Breast epithelium (tissue), 3 donors: ENCODE measurements around the gene RPL36A.

Experiments
- POLR2A ChIP-seq: fragments of 450-650 bp; IDR thresholded peaks from one replicate; pipeline ENCODE4 v1.6.1; 2016; ENCODE audit warnings: antibody characterized with exemption, mild to moderate bottlenecking, moderate library complexity
- POLR2AphosphoS5 ChIP-seq, 3 donors: sonication (generic); formaldehyde crosslinking; IDR thresholded peaks; one replicate each; pipeline ENCODE4 v1.6.1; 2017; ENCODE audit warnings: antibody characterized with exemption in 3 of 3
- TF ChIP-seq, protein P1 (sequence below), 3 donors: fragments of 450-650 bp; IDR thresholded peaks; one replicate each; pipeline ENCODE4 v1.5.1; 2016 to 2017; ENCODE audit warnings: antibody characterized with exemption in 3 of 3, mild to moderate bottlenecking in 3 of 3, moderate library complexity in 3 of 3

DNA sequence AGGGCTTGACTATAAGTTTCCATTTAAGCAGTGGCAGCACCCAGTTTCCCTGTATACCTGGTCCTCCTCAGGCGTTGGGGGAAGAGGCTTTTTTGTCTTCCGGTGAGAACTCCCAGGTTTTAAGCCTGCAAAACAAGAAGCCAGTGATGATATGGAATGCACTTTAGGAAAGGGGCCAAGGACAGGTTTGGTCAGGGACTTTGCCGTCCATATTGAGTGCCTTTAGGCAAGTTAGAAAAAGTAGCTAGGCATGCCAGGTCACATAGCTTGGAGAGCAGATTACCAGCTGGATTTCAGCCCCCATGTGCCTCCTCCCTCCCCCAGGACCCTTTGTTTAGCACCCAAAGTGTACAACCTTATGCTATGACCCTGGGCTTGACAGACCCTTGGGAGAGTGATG lies 28.7 kb upstream of the RPL36A start:
- TF ChIP-seq, protein P1, sequence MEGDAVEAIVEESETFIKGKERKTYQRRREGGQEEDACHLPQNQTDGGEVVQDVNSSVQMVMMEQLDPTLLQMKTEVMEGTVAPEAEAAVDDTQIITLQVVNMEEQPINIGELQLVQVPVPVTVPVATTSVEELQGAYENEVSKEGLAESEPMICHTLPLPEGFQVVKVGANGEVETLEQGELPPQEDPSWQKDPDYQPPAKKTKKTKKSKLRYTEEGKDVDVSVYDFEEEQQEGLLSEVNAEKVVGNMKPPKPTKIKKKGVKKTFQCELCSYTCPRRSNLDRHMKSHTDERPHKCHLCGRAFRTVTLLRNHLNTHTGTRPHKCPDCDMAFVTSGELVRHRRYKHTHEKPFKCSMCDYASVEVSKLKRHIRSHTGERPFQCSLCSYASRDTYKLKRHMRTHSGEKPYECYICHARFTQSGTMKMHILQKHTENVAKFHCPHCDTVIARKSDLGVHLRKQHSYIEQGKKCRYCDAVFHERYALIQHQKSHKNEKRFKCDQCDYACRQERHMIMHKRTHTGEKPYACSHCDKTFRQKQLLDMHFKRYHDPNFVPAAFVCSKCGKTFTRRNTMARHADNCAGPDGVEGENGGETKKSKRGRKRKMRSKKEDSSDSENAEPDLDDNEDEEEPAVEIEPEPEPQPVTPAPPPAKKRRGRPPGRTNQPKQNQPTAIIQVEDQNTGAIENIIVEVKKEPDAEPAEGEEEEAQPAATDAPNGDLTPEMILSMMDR (IDR thresholded peaks at IDR 0.05) = no peak
- TF ChIP-seq POLR2A (no peak), POLR2AphosphoS5 (IDR thresholded peaks at IDR 0.05) (no peak)
